Endodermal cell (in vitro differentiated cells): ENCODE measurements around the gene RLBP1. TPM values are rescaled to one million over a fixed set of nuclear protein-coding genes. Genes with fewer than 3 reads are reported as not detected.

Source experiments
- DNase-seq: peaks from one replicate; pipeline ENCODE4 v3.0.0-alpha.2; 2017
- H3K27ac ChIP-seq: 2 replicates; pipeline ENCODE4 v1.5.1; 2013; ENCODE audit warnings: mild to moderate bottlenecking, low read depth, low read length, moderate library complexity
- H3K27me3 ChIP-seq: 2 replicates; pipeline ENCODE4 v1.6.1; 2013; ENCODE audit warnings: mild to moderate bottlenecking, low read length, moderate library complexity; ENCODE audit not compliant: insufficient read depth, control insufficient read depth, poor library complexity, severe bottlenecking
- H3K36me3 ChIP-seq: 2 replicates; pipeline ENCODE4 v1.7.0; 2013; ENCODE audit warnings: mild to moderate bottlenecking, low read length, moderate library complexity; ENCODE audit not compliant: control insufficient read depth, insufficient read depth
- H3K4me1 ChIP-seq: one replicate; pipeline ENCODE4 v1.7.0; 2013; ENCODE audit warnings: low read length; ENCODE audit not compliant: control insufficient read depth, insufficient read depth
- H3K4me3 ChIP-seq: 2 replicates; pipeline ENCODE4 v1.5.1; 2013; ENCODE audit warnings: mild to moderate bottlenecking, low read length, moderate library complexity
- H3K9ac ChIP-seq: 2 replicates; pipeline ENCODE4 v1.6.1; 2013; ENCODE audit warnings: mild to moderate bottlenecking, low read length, moderate library complexity; ENCODE audit not compliant: poor library complexity, severe bottlenecking; ENCODE audit errors: extremely low read depth
- H3K9me3 ChIP-seq: 2 replicates; pipeline ENCODE4 v1.6.1; 2013; ENCODE audit warnings: mild to moderate bottlenecking, low read length, moderate library complexity; ENCODE audit not compliant: control insufficient read depth
- H3K27ac Mint-ChIP-seq: 2 replicates; pipeline ENCODE4 v1.8.0; 2020; ENCODE audit warnings: mixed read lengths
- H3K27me3 Mint-ChIP-seq: 2 replicates; pipeline ENCODE4 v1.8.0; 2021; ENCODE audit warnings: mild to moderate bottlenecking, mixed read lengths; ENCODE audit not compliant: insufficient read depth
- H3K36me3 Mint-ChIP-seq: 2 replicates; pipeline ENCODE4 v1.8.0; 2020; ENCODE audit warnings: low read depth, mixed read lengths
- H3K4me1 Mint-ChIP-seq: 2 replicates; pipeline ENCODE4 v1.8.0; 2020; ENCODE audit warnings: mixed read lengths
- H3K4me3 Mint-ChIP-seq: 2 replicates; pipeline ENCODE4 v1.8.0; 2020; ENCODE audit warnings: mild to moderate bottlenecking, moderate library complexity, mixed read lengths
- H3K9me3 Mint-ChIP-seq: 2 replicates; pipeline ENCODE4 v1.8.0; 2020; ENCODE audit warnings: mild to moderate bottlenecking, mixed read lengths
- CTCF ChIP-seq: fragments of 200-600 bp; sonication (generic); conservative IDR thresholded peaks from 2 replicates; pipeline ENCODE4 v1.5.0; 2021; ENCODE audit warnings: antibody characterized with exemption, mild to moderate bottlenecking
- WGBS, 2 experiments: methylation state at CpG; one replicate each; pipeline versions ENCODE4 v1.1.5 to v1.1.7; 2013; ENCODE audit warnings: missing lambda C conversion rate in 2 of 2, mixed read lengths in 1 of 2; ENCODE audit not compliant: insufficient coverage in 1 of 2, insufficient read length in 1 of 2; 5-methylcytosine and 5-hydroxymethylcytosine counted together
- total RNA-seq, 2 donors: library from RNA; stranded (reverse); fragmentation: NEBNext Ultra II Directional in 1 of 2; extraction: Animal tissue kit (Norgen Biotek cat#: 25700) in 1 of 2; gene quantifications; 2 replicates in 1 of 2; 3 replicates in 1 of 2; pipeline ENCODE4 v1.2.1, GENCODE V29; 2021

The RLBP1 gene
- total RNA-seq, 2 donors from 2014 or later: not detected

DNA sequence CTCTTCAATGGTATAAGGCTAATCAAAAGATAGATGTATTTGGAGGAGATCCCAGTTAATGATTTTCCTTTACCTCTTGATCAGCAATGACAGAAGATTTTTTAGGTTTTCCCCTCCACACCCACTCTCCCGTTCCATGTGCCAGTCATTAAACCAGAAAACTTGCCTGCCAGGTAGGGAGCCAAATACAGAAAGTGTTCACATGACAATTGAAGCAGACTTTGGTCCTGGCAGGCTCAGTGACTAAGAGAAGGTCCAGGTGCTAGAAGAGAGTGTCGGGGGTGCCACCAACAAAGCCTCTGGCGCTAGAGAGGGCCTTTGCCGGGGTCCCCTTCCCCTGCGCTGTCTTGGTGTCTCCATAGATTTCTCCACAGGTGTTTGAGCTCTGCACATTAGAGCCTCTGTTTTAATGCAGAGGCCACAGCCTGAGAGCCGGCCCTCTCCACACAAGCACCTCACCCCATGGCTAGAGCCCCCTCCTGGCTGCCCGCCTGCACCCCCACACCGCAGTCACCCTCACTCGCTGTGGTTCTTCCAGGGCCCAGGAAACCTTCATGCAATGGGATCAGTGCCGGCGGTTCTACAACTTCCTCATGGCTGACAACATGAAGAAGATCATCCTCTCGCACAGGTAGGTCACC, 36.4 kb downstream of the RLBP1 start:
- H3K27ac Mint-ChIP-seq: no peak overlapping the region
- 93 to 98% methylated on average over 8 to 12 of the region's 12 CpGs for WGBS, 2 experiments

DNA sequence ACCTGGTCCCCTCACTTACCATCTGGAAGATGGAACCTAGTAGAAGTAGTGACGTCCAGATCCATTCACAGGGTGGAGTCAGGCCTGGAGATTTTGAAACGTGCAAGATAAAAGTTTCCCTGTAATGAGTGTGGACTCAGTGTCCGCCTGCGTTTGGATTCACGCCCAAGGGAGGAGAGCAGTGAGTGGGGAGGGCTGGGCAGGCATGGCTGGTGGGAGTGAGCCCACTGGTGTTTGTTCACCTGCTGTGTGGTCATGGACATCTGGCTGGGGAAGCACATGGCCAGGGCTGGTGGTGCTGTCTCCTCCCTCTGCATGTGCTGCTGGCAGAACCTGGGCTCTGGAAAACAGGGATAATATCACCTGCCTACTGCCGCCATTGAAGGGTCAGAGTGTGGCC, 37.0 kb downstream of the RLBP1 start:
- WGBS, 2 experiments: 91 to 100% methylated on average over 3 to 6 of the region's 6 CpGs
- Mint-ChIP-seq H3K36me3 (peaks cover 3% of the 10 kb centered on the region), H3K27me3 (no peaks in the 10 kb centered on the region), H3K27ac (no peak overlapping the region), H3K9me3 (no peaks in the 10 kb centered on the region), H3K4me1 (no peaks in the 10 kb centered on the region), H3K4me3 (no peak overlapping the region)
- Histone ChIP-seq H3K27me3 (no peaks in the 10 kb centered on the region), H3K4me1 (no peaks in the 10 kb centered on the region), H3K36me3 (no peaks in the 10 kb centered on the region), H3K27ac (no peak overlapping the region), H3K4me3 (no peak overlapping the region), H3K9me3 (no peaks in the 10 kb centered on the region), H3K9ac (no peak overlapping the region)
- DNase-seq: no peak
- TF ChIP-seq CTCF: no peak

More for the DNA sequence above, 36.4 kb downstream of the RLBP1 start:
- Mint-ChIP-seq H3K36me3 (peaks cover 3% of the 10 kb centered on the region), H3K9me3 (no peaks in the 10 kb centered on the region), H3K4me3 (no peak overlapping the region), H3K27me3 (no peaks in the 10 kb centered on the region), H3K4me1 (peaks cover 4% of the 10 kb centered on the region)
- Histone ChIP-seq H3K27ac (no peak overlapping the region), H3K9ac (no peak overlapping the region), H3K36me3 (no peaks in the 10 kb centered on the region), H3K4me3 (no peak overlapping the region), H3K27me3 (no peaks in the 10 kb centered on the region), H3K4me1 (no peaks in the 10 kb centered on the region), H3K9me3 (no peaks in the 10 kb centered on the region)
- TF ChIP-seq CTCF: no peak
- no peak for DNase-seq

GRCh38 chr15:89179966-89180875, 41.2 kb downstream of the RLBP1 start:
- Histone ChIP-seq H3K27ac (no peak overlapping the region), H3K4me1 (no peaks in the 10 kb centered on the region), H3K9ac (no peak overlapping the region), H3K9me3 (no peaks in the 10 kb centered on the region), H3K27me3 (no peaks in the 10 kb centered on the region), H3K4me3 (no peak overlapping the region), H3K36me3 (peaks cover 10% of the 10 kb centered on the region)
- WGBS, 2 experiments: 83% methylated on average over 4 of the region's 5 CpGs; no CpG with 5 or more reads in 1 of the 2 experiments
- Mint-ChIP-seq H3K4me1 (no peaks in the 10 kb centered on the region), H3K27me3 (no peaks in the 10 kb centered on the region), H3K9me3 (no peaks in the 10 kb centered on the region), H3K4me3 (no peak overlapping the region), H3K36me3 (peaks cover 7% of the 10 kb centered on the region), H3K27ac (no peak overlapping the region)
- no peak for TF ChIP-seq CTCF
- DNase-seq: no peak
